Putamen (tissue), 1 donor: ENCODE results near the gene PITX3.
"Not testable (repeated sequence)": the region's sequence is repeated elsewhere in the genome, so short reads cannot be mapped to it uniquely, and the experiment has no call there.

Source experiments
- DNase-seq: peaks from one replicate; pipeline ENCODE4 v3.0.0-alpha.2; 2016; ENCODE audit warnings: low spot score

Gene PITX3

DNA sequence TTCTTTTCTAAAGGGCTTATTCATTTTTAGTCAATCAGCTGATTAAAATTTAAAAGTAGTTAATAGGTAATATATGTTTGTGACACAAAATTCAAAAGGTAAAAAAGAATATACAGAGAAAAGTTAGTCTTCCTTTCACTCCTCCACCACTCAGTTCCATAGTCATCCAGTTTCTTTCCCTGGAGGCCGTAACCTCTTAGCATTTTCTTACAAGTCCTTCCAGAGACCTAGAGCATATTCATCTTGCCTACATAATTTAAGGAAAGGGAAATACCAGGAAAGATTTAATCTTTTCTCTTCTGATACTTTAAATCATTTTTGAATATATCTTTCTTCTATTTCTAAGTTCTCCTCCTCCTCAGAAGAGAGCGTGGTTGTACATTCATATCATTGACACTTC, 14.1 kb upstream of the PITX3 start:
- DNase-seq = no peak

- DNase-seq = no peak
Observed at GRCh38 chr10:102254426-102254825, 13.1 kb upstream of the PITX3 start.

DNA sequence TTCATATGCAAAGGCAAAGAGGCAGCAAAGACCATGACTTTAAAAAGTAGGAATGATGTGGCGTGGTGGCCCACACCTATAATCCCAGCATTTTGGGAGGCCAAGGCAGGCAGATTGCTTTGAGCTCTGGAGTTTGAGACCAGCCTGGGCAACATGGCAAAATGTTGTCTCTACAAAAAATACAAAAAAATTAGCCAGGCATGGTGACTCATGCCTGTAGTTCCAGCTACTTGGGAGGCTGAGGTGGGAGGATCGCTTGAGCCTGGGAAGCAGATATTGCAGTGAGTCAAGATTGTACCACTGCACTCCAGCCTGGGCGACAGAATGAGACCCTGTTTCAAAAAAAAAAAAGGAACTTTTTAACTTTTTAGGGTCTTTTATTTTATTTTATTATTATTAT, 11.2 kb upstream of the PITX3 start:
- not testable (repeated sequence) for DNase-seq

- DNase-seq = no peak
Observed at GRCh38 chr10:102247734-102248133, 6.4 kb upstream of the PITX3 start.

DNA sequence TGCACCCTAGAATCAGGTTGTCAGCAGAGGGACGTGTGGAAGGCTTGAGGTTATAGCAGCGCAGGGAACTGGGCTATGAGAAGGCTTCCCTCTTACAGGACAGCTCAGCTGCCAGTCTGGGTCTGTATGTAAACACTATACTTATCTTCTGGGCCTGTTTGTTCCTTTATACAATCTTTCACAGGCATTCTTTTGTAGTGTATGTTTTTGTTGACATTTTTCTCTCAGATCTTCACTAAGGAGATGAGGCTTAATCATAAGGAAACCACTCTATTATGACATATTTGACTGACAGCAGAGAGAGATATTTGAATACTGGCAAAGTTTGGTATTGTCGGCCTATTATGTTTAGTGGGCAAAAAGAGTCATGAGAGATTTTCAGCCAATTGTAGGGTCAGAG, 4.9 kb upstream of the PITX3 start:
- no peak for DNase-seq

- DNase-seq = no peak
Observed at GRCh38 chr10:102245932-102246251, 4.6 kb upstream of the PITX3 start.

- peak; percentile 99 for DNase-seq
Observed at GRCh38 chr10:102245082-102245931, 4.0 kb upstream of the PITX3 start, which contains the start of gene GBF1. Gene GBF1, plus strand, starts transcription at chr10:102245532. Its CDS starts 13,407 bp downstream, at chr10:102258939.

DNA sequence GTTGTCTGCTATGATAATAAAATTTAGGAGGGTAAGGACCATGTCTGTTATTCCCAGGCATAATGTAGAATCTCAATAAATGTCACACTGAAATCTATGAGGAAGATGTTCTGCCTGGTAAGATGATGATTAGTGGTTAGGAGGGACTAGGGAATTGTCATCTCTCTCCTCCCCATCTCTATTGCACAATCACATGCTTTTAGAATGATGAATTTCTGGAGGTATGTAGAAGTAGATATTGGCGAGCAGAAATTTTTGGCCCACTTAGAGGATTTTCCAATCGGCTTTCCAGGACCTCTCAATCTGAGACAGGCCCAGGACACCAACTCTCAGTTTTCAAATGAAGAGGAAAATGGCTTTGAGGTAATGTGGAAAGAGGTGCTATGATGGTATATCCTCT, 2.0 kb upstream of the PITX3 start:
- DNase-seq = no peak

DNA sequence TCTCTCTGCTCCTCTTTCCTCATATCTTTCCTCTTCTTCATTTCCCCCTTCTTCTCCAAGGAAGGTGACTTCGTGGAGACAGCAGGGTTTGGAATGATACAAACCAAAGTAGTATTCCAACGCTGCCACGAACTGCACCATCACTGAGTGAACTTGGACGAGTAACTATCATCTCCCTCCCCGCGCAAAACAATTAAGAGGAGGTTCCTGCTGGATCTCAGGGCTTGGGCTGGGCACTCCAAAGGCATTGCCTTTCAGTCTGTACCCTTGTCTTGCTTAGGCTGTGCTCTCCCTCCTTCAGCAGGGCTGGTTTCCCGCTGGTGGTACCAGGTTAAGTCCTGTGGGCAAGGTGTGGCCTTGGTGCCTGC, 790 bp upstream of the PITX3 start:
- DNase-seq = no peak

DNA sequence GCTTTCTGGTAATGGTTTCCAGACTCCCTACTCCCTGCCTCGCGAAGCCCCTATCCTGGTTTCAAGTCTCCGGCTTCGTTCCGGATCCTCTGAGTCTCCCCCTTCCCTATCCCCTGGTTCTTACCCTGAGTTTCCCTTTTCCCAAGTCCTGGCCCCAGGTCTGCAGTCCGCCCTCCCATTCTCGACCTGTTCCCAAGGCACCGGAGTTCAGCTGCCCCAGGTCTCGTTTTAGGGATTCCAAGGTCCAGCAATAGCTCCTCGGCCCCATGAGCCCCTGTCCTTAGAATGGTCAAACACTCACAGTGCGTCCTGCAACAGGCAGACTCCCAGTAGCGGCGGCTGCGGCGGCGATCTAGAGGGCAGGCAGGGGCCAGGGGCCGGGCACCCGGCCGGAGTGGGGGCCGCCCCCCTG, 274 bp downstream of the PITX3 start:
- no peak for DNase-seq

DNA sequence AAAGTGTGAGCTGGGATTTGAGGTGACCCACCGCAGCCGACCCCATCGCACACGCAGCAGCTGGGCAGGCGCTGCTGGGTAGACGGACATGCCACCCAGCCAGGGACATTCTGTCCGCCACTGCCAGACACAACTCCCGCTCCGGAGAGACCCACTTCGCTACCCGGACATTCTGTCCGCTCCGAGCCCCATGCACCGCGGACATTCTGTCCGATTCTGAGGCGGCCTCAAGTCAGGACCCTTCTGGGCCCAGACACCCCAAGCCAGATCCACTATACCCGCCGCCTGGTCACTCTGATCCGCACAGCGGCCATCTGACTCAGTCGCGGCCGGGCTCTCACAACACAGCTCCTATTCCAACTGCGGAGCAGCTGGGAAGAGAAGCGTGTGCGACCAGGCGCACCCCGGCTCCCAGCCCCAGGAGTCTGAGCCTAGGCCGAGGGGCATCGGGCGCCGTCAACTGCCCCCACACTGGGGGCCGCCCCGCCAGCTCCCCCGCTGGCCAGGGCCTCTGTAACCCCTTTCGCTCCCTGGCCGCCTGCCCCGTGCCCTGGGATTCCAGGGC, 763 bp downstream of the PITX3 start:
- DNase-seq = no peak

- no peak for DNase-seq
Observed at GRCh38 chr10:102237711-102238252, 3.5 kb downstream of the PITX3 start.

DNA sequence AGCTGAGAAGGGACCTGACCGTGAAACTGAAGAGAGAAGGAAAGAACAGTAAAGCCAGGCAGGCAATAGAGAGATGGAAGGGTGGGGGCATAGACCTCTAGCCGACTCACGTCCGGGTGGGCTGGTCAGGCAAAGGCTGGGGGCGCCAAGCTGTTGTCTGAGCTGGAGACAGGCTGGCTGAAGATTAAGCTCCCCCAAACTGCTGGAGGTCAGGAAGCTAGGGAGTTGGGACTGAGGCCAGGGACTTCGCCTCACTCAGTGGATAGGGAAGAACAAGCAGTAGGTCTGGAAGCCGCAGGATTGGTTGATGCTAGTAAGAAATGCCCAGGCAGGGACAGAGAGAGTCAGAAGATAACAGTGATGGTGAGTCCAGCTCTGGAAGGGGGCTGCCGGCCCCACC, 5.3 kb downstream of the PITX3 start:
- no peak for DNase-seq

DNA sequence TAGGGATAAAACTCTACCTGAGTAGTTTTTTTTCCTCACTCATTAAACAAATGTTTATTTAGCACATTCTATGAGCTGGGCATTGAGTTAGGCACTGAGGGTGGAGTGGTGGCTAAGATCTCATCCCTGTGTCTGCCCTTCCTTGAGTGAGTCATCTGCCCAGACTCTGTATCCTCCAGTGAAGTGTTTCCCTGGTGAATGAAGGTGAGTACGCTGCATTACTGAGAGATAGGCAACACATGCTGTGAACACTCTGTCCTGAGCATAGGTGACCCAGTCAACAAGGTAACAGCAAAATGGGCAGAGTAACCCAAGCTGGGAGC, 5.8 kb downstream of the PITX3 start:
- no peak for DNase-seq

DNA sequence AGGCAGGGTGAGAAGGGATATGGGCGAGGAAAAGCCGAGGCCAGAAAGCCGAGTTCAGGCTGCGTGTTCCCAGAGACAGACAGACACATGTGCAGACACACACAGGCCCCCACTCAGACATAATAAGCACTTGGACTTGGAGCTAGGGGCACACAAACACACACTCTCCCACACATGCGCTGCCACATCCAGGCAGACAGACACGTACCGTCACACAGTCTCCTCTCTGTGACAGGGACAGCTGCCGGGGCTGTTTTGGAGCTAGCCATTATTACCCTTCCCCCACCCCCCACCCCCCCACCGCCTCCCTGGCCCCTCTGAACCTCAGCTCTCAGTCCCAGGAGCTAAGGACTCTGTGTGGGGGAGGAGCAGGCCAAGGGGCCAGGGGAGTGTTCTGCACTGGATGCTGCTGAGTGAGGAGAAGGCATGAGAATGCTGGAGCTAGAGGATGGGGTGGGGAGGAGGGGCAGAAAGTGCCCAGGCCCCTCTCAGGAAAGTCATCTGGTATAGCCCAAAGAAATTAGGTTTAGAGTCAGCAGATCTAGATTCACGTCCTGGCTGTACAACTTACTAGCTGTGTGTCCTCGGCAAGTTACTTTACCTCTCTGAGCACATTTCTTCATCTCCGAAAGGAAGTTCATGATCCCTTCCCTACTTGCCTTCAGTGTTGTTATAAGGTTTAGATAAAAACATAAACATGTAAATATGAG, 6.3 kb downstream of the PITX3 start:
- DNase-seq = no peak

DNA sequence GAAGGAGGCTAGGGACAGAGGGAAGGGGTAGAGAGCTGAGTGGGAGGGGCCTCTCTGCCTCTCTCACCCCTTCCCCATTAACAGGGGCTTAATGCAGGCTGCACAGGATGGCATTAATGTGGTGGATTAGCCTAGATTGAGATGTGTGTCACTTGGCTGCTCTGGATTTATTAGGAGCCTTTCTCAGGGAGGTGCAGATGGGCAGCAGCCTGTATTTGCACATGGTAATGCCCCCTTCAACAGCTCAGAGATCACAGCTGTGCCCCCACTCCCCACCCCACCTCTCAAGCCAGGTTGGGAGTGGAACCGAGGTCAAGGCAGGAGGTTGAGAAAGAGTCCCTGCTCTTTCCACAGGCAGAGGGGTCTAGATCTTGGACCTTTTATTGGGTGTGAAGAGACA, 7.3 kb downstream of the PITX3 start:
- no peak for DNase-seq

GRCh38 chr10:102231357-102232318, 9.7 kb downstream of the PITX3 start:
- no peak for DNase-seq

- DNase-seq = no peak
Observed at GRCh38 chr10:102230861-102231356, 10.4 kb downstream of the PITX3 start.

DNA sequence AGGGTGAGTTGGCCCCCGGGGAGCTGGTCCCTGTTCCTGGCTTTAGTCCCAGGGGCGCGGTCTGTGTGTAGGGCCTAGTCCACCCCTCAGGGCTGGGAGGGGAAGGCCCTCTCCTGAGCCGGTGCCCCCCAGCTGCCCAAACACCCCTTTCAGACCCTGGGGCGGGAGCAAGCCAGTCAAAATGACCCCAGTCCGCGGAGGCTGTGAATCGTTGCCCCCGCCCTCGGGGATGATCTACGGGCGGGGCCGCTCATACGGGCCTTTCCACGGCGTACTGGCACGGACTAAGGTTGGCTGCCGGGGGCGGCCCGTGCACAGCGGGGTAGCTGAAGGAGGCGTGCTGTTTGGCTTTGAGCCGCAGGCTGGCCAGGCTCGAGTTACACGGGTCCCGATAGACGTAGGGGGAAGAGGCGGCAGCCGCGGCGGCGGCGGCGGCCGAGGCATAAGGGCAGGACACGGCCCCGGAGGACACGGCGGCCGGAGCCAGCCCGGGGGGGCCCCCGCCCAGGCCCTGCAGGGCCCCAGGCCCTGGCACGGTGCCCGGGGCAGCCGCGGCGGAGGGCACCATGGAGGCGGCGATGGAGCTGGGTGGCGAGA, 10.9 kb downstream of the PITX3 start:
- no peak for DNase-seq

- DNase-seq = peak; percentile 59
Observed at GRCh38 chr10:102229810-102230263, 11.5 kb downstream of the PITX3 start.

DNA sequence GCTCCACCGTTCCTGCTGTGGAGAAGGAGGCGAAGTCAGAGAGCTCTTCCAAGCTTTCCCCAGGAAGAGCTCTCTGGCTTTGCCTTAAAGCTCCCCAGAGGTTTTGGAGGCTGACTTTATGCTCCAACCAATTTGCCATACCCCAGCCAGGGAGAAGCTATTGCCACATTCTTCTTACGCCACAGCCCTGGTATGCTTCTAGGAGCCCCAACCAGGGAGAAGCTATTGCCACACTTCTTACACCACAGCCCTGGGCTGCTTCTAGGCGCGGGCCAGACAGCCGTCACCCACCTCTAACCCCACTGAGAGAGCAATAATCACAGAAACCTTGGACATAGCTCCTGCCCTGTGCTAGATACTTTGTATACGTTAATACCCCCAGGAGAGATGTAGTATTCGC, 14.3 kb downstream of the PITX3 start:
- no peak for DNase-seq
